SK-N-SH treated with all-trans-retinoic acid at 6 μM for 48 hours (cell line): ENCODE results near the gene LAMA2.

Experiments
- GLIS3 ChIP-seq: fragments of 250-450 bp; sonication (Bioruptor Pico); IDR thresholded peaks from 2 replicates; pipeline ENCODE4 v1.5.0; 2020; ENCODE audit warnings: mild to moderate bottlenecking, moderate library complexity
- ISL1 ChIP-seq: fragments of 250-450 bp; sonication (Bioruptor Pico); IDR thresholded peaks from 2 replicates; pipeline ENCODE4 v2.1.2; 2022; ENCODE audit warnings: mild to moderate bottlenecking, moderate library complexity
- TOX ChIP-seq: fragments of 250-450 bp; sonication (Bioruptor Pico); IDR thresholded peaks from 2 replicates; pipeline ENCODE4 v1.8.0; 2021; ENCODE audit warnings: mild to moderate bottlenecking, moderate library complexity, borderline replicate concordance
- ZC3H10 ChIP-seq: fragments of 250-450 bp; sonication (Bioruptor Pico); IDR thresholded peaks from 2 replicates; pipeline ENCODE4 v1.5.1; 2021; ENCODE audit warnings: mild to moderate bottlenecking, moderate library complexity
- TF ChIP-seq, protein P1 (sequence below): fragments of 250-450 bp; sonication (Bioruptor Pico); IDR thresholded peaks from 2 replicates; pipeline ENCODE4 v1.8.0; 2021; ENCODE audit warnings: low read depth, mild to moderate bottlenecking, moderate library complexity, borderline replicate concordance

DNA sequence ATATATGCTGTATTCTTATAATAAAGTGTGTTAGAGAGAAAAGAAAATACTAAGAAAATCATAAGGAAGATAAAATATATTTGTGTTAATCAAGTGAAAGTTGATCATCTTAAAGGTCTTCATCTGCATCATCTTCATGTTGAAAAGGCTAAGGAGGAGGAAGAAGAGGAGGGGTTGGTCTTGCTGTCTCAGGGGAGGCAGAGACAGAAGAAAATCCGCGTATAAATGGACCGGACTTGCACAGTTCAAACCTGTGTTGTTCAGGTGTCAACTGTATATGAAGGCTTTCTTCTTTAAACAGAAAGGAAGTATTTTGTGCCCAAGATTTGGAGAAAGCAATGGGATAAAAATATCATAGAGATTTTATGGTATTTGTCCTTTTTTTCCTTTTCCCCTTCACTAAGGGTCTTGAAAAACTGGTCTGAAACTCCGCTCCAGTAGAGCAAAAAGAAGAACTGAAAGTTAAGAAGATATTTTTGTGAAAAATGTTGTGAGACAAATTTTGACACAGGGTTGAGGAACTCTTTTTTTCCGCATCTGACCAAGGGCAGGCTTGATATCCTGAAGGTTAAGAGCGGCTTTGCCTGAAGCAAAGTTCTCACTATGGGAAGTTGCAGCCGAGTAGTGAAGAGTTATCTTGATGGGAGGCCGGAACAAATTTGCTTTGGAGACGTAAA lies 350.7 kb downstream of the LAMA2 start:
- no peak for TF ChIP-seq ZC3H10 (CRISPR knock-in tag)
- no peak for TF ChIP-seq TOX (CRISPR knock-in tag)
- TF ChIP-seq ISL1 (CRISPR knock-in tag) = no peak
- TF ChIP-seq GLIS3 = no peak
- TF ChIP-seq, protein P1, sequence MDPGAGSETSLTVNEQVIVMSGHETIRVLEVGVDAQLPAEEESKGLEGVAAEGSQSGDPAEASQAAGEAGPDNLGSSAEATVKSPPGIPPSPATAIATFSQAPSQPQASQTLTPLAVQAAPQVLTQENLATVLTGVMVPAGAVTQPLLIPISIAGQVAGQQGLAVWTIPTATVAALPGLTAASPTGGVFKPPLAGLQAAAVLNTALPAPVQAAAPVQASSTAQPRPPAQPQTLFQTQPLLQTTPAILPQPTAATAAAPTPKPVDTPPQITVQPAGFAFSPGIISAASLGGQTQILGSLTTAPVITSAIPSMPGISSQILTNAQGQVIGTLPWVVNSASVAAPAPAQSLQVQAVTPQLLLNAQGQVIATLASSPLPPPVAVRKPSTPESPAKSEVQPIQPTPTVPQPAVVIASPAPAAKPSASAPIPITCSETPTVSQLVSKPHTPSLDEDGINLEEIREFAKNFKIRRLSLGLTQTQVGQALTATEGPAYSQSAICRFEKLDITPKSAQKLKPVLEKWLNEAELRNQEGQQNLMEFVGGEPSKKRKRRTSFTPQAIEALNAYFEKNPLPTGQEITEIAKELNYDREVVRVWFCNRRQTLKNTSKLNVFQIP (CRISPR knock-in tag) = no peak
